MM.1S (cell line): Measurements from ENCODE around the gene IL1R2.

Experiments used
- DNase-seq: peaks from one replicate; pipeline ENCODE4 v3.0.0-alpha.2; 2015
- H2AFZ ChIP-seq: fragments of 300-600 bp; sonication (generic); 2 replicates; pipeline ENCODE4 v1.6.0; 2016; ENCODE audit warnings: antibody characterized with exemption, low read length
- H3F3A ChIP-seq: fragments of 300-600 bp; sonication (generic); 2 replicates; pipeline ENCODE4 v1.6.1; 2016; ENCODE audit warnings: mild to moderate bottlenecking, antibody characterized with exemption, low read length, moderate library complexity, mixed read lengths; ENCODE audit not compliant: insufficient read depth
- H3K27ac ChIP-seq: fragments of 300-600 bp; sonication (generic); 2 replicates; pipeline ENCODE4 v1.5.1; 2016; ENCODE audit warnings: mild to moderate bottlenecking, low read length
- H3K27me3 ChIP-seq: fragments of 300-600 bp; sonication (generic); replicated peaks from 2 replicates; pipeline ENCODE4 v1.6.0; 2016; ENCODE audit warnings: low read length; ENCODE audit not compliant: insufficient read depth
- H3K36me3 ChIP-seq: fragments of 300-600 bp; sonication (generic); replicated peaks from 2 replicates; pipeline ENCODE4 v1.6.1; 2016; ENCODE audit warnings: mild to moderate bottlenecking, low read length, mixed read lengths; ENCODE audit not compliant: insufficient read depth
- H3K4me1 ChIP-seq: fragments of 300-600 bp; sonication (generic); 2 replicates; pipeline ENCODE4 v1.6.1; 2016; ENCODE audit warnings: low read length, mixed read lengths
- H3K4me2 ChIP-seq: fragments of 300-600 bp; sonication (generic); 2 replicates; pipeline ENCODE4 v1.6.0; 2016; ENCODE audit warnings: low read depth, low read length
- H3K4me3 ChIP-seq: fragments of 300-600 bp; sonication (generic); 2 replicates; pipeline ENCODE4 v1.5.1; 2016; ENCODE audit warnings: low read length, mixed read lengths
- H3K79me2 ChIP-seq: fragments of 300-600 bp; sonication (generic); 2 replicates; pipeline ENCODE4 v1.6.1; 2016; ENCODE audit warnings: mixed run types, low read length, mixed read lengths
- H3K9ac ChIP-seq: fragments of 300-600 bp; sonication (generic); 2 replicates; pipeline ENCODE4 v1.6.1; 2016; ENCODE audit warnings: low read length, mixed read lengths
- H3K9me2 ChIP-seq: fragments of 300-600 bp; sonication (generic); replicated peaks from 2 replicates; pipeline ENCODE4 v1.6.1; 2016; ENCODE audit warnings: mild to moderate bottlenecking, low read length, mixed read lengths; ENCODE audit not compliant: insufficient read depth
- H3K9me3 ChIP-seq: fragments of 300-600 bp; sonication (generic); replicated peaks from 2 replicates; pipeline ENCODE4 v1.6.1; 2016; ENCODE audit warnings: mild to moderate bottlenecking, low read length, mixed read lengths; ENCODE audit not compliant: insufficient read depth
- H4K20me1 ChIP-seq: fragments of 300-600 bp; sonication (generic); 2 replicates; pipeline ENCODE4 v1.6.1; 2016; ENCODE audit warnings: mild to moderate bottlenecking, low read length, moderate library complexity, mixed read lengths; ENCODE audit not compliant: insufficient read depth
- CTCF ChIP-seq: fragments of 300-600 bp; sonication (generic); IDR thresholded peaks from 2 replicates; pipeline ENCODE4 v1.5.1; 2016; ENCODE audit warnings: antibody characterized with exemption, low read length, mixed read lengths
- EZH2 ChIP-seq: fragments of 300-600 bp; sonication (generic); optimal IDR thresholded peaks from 2 replicates; pipeline ENCODE3; 2017; ENCODE audit warnings: low read depth, mild to moderate bottlenecking, antibody characterized with exemption, low read length, mixed read lengths
- EZH2phosphoT487 ChIP-seq: fragments of 300-600 bp; sonication (generic); IDR thresholded peaks from 2 replicates; pipeline ENCODE4 v1.6.1; 2018; ENCODE audit warnings: antibody characterized with exemption, low read length

The IL1R2 gene

GRCh38 chr2:102063487-102063911, 71.7 kb downstream of the IL1R2 start:
- DNase-seq, result no peak
- no peak for TF ChIP-seq EZH2phosphoT487
- Histone ChIP-seq H4K20me1 (no peaks in the 10 kb centered on the region), H3K4me3 (no peak overlapping the region), H3K27me3 (no peaks in the 10 kb centered on the region), H3K4me1 (no peaks in the 10 kb centered on the region), H3K9me2 (no peaks in the 10 kb centered on the region), H3K79me2 (no peaks in the 10 kb centered on the region), H3K27ac (no peak overlapping the region), H3K36me3 (no peaks in the 10 kb centered on the region), H2AFZ (no peak overlapping the region), H3K4me2 (no peak overlapping the region), H3K9me3 (no peaks in the 10 kb centered on the region), H3F3A (no peaks in the 10 kb centered on the region), H3K9ac (no peak overlapping the region)

GRCh38 chr2:102063941-102064678, 72.3 kb downstream of the IL1R2 start:
- H3K4me3 ChIP-seq, result no peak overlapping the region

GRCh38 chr2:102064679-102065674, 73.2 kb downstream of the IL1R2 start:
- TF ChIP-seq EZH2phosphoT487, result no peak
- no peak for TF ChIP-seq CTCF
- TF ChIP-seq EZH2, result no peak
- Histone ChIP-seq H3K36me3 (no peaks in the 10 kb centered on the region), H3K9ac (no peak overlapping the region), H3K27me3 (no peaks in the 10 kb centered on the region), H3K79me2 (no peaks in the 10 kb centered on the region), H4K20me1 (no peaks in the 10 kb centered on the region), H3K9me3 (no peaks in the 10 kb centered on the region), H3K4me1 (no peaks in the 10 kb centered on the region), H3F3A (no peaks in the 10 kb centered on the region), H3K27ac (no peak overlapping the region), H3K4me3 (no peak overlapping the region), H2AFZ (no peak overlapping the region), H3K9me2 (no peaks in the 10 kb centered on the region), H3K4me2 (no peak overlapping the region)
- DNase-seq, result no peak

More at GRCh38 chr2:102063941-102064678, 72.3 kb downstream of the IL1R2 start:
- Histone ChIP-seq H3K36me3 (no peaks in the 10 kb centered on the region), H3K4me1 (no peaks in the 10 kb centered on the region), H4K20me1 (no peaks in the 10 kb centered on the region), H3K79me2 (no peaks in the 10 kb centered on the region), H3K4me2 (no peak overlapping the region), H3K9me3 (no peaks in the 10 kb centered on the region), H3K27me3 (no peaks in the 10 kb centered on the region), H3K9me2 (no peaks in the 10 kb centered on the region), H3K27ac (no peak overlapping the region), H3F3A (no peaks in the 10 kb centered on the region), H2AFZ (no peak overlapping the region), H3K9ac (no peak overlapping the region)
- no peak for DNase-seq
- TF ChIP-seq CTCF, result no peak
- TF ChIP-seq EZH2phosphoT487, result no peak
- TF ChIP-seq EZH2, result no peak
